ENCODE results near the gene UBE2B. TPM values are rescaled to one million over a fixed set of nuclear protein-coding genes. Genes with fewer than 3 reads are reported as not detected.

UBE2B gene
- total and polyA plus RNA-seq, 4 donors, result 20.1 to 91.6 (median 31.0) TPM

GRCh38 chr5:134417707-134418106 lies 46.3 kb downstream of the UBE2B start:
- Histone ChIP-seq H3K9me3 (ENCODE audit: control insufficient read depth in 4 of 4, low read length in 3 of 4) (no peaks in the 10 kb centered on the region), H3K9ac (ENCODE audit: low read depth in 1 of 2, low read length in 2 of 2) (no peak overlapping the region), H3K4me1 (ENCODE audit: control insufficient read depth in 4 of 4, insufficient read depth in 4 of 4, low read length in 3 of 4) (peaks cover 4 to 36% (median 27%) of the 10 kb centered on the region in 4 donors), H3K4me3 (ENCODE audit: low read depth in 1 of 3, low read length in 3 of 3) (no peak overlapping the region), H3K27ac (ENCODE audit: low read depth in 1 of 2, low read length in 2 of 2) (peak overlapping the region; percentile 51 to 66), H3K27me3 (ENCODE audit: control insufficient read depth in 4 of 4, insufficient read depth in 4 of 4, low read length in 3 of 4) (no peaks in the 10 kb centered on the region), H3K36me3 (ENCODE audit: control insufficient read depth in 4 of 4, insufficient read depth in 3 of 4, low read depth in 1 of 4, low read length in 3 of 4) (no peaks in the 10 kb centered on the region)
- no peak for DNase-seq (ENCODE audit: low spot score)
- TF ChIP-seq CTCF (IDR thresholded peaks at IDR 0.05; ENCODE audit: low read depth, low read length, missing input control) (no peak), GABPA (IDR thresholded peaks at IDR 0.05 in 1 of 2, conservative IDR thresholded peaks at IDR 0.05 in 1 of 2) (no peak), RAD21 (IDR thresholded peaks at IDR 0.05) (no peak), SP1 (IDR thresholded peaks at IDR 0.05) (peak; percentile 41), RXRA (IDR thresholded peaks at IDR 0.05) (peak in 1 of 2 donors; percentile 45), NR2F2 (IDR thresholded peaks at IDR 0.05) (no peak), REST (IDR thresholded peaks at IDR 0.05) (no peak), HNF4G (IDR thresholded peaks at IDR 0.05) (peak; percentile 19), JUND (IDR thresholded peaks at IDR 0.05) (no peak), FOXA1 (IDR thresholded peaks at IDR 0.05) (no peak), FOXA2 (IDR thresholded peaks at IDR 0.05) (no peak), ZBTB33 (IDR thresholded peaks at IDR 0.05) (no peak), ATF3 (IDR thresholded peaks at IDR 0.05) (no peak), HNF4A (conservative IDR thresholded peaks at IDR 0.05) (peak; percentile 71 to 75), YY1 (IDR thresholded peaks at IDR 0.05) (no peak), TAF1 (conservative IDR thresholded peaks at IDR 0.05) (no peak), EGR1 (IDR thresholded peaks at IDR 0.05; ENCODE audit: low read depth in 2 of 2) (no peak)
- TF ChIP-seq, protein P1, sequence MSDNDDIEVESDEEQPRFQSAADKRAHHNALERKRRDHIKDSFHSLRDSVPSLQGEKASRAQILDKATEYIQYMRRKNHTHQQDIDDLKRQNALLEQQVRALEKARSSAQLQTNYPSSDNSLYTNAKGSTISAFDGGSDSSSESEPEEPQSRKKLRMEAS (IDR thresholded peaks at IDR 0.05), result no peak
